ENCODE data around the gene MAP2. TPM values are rescaled to one million over a fixed set of nuclear protein-coding genes. Genes with fewer than 3 reads are reported as not detected.

The MAP2 gene
- total RNA-seq, 1 donor: 2.2 TPM

GRCh38 chr2:209553913-209554312 lies 130.1 kb downstream of the MAP2 start:
- no peak overlapping the region for H3K4me3 ChIP-seq (ENCODE audit: insufficient read depth, low read length)
- TF ChIP-seq, protein P1, sequence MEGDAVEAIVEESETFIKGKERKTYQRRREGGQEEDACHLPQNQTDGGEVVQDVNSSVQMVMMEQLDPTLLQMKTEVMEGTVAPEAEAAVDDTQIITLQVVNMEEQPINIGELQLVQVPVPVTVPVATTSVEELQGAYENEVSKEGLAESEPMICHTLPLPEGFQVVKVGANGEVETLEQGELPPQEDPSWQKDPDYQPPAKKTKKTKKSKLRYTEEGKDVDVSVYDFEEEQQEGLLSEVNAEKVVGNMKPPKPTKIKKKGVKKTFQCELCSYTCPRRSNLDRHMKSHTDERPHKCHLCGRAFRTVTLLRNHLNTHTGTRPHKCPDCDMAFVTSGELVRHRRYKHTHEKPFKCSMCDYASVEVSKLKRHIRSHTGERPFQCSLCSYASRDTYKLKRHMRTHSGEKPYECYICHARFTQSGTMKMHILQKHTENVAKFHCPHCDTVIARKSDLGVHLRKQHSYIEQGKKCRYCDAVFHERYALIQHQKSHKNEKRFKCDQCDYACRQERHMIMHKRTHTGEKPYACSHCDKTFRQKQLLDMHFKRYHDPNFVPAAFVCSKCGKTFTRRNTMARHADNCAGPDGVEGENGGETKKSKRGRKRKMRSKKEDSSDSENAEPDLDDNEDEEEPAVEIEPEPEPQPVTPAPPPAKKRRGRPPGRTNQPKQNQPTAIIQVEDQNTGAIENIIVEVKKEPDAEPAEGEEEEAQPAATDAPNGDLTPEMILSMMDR (IDR thresholded peaks at IDR 0.05; ENCODE audit: extremely low read depth, low read depth, low read length): no peak

DNA sequence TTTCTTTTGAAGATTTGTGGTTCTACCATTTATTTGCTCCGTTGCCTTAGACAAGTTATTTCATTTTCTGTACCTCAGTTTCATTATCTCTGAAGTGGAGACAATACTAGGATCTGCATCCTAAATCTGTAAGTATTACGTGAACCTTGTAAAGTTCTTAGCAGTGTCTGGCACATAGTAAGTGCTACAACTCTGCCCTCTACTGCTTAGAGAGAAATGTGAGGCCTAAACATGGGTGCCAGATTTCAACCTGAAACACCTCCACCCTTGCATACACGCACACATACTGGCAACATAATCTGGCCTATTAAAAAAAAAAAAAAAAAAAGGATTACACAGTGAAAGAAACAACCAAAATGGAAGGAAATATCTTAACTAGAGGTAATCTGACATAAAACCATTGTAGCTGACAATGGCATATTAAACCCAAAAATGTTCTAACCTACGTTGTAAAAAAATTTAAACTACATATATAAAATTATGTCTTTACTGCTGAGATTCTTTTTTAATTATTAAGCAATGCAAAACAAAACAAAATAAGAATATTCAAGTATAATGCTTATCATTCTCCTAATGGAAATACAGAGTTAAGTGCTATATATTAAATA lies 132.6 kb downstream of the MAP2 start:
- no peaks in the 10 kb centered on the region for H3K9me3 ChIP-seq (ENCODE audit: low read depth, low read length)
- TF ChIP-seq, protein P1 (IDR thresholded peaks at IDR 0.05; ENCODE audit: extremely low read depth, low read depth, low read length): peak; percentile 75
- H2AFZ ChIP-seq (ENCODE audit: low read length): no peak overlapping the region
- no peaks in the 10 kb centered on the region for H3K36me3 ChIP-seq (ENCODE audit: insufficient read depth, low read length)
- no peak overlapping the region for H3K4me2 ChIP-seq (ENCODE audit: insufficient read depth, low read length)
- H3K27ac ChIP-seq (ENCODE audit: low read depth, low read length): no peak overlapping the region
- no peaks in the 10 kb centered on the region for H4K20me1 ChIP-seq (ENCODE audit: insufficient read depth, low read length)
- DNase-seq (ENCODE audit: insufficient read length, low spot score, missing footprints): peak; percentile 48
- no peak overlapping the region for H3K4me3 ChIP-seq (ENCODE audit: insufficient read depth, low read length)
- H3K79me2 ChIP-seq (ENCODE audit: insufficient read depth, low read length): no peaks in the 10 kb centered on the region
- no peaks in the 10 kb centered on the region for H3K27me3 ChIP-seq (ENCODE audit: insufficient read depth, low read length)
- no peaks in the 10 kb centered on the region for H3K4me1 ChIP-seq (ENCODE audit: insufficient read depth, low read length)

More at GRCh38 chr2:209553913-209554312, 130.1 kb downstream of the MAP2 start:
- Histone ChIP-seq H3K9me3 (ENCODE audit: low read depth, low read length) (no peaks in the 10 kb centered on the region), H3K36me3 (ENCODE audit: insufficient read depth, low read length) (no peaks in the 10 kb centered on the region), H3K4me1 (ENCODE audit: insufficient read depth, low read length) (no peaks in the 10 kb centered on the region), H2AFZ (ENCODE audit: low read length) (peak overlapping the region; percentile 51), H3K4me2 (ENCODE audit: insufficient read depth, low read length) (no peak overlapping the region), H3K79me2 (ENCODE audit: insufficient read depth, low read length) (no peaks in the 10 kb centered on the region), H3K27ac (ENCODE audit: low read depth, low read length) (no peak overlapping the region), H3K27me3 (ENCODE audit: insufficient read depth, low read length) (no peaks in the 10 kb centered on the region), H4K20me1 (ENCODE audit: insufficient read depth, low read length) (no peaks in the 10 kb centered on the region)
- no peak for DNase-seq (ENCODE audit: insufficient read length, low spot score, missing footprints)

GRCh38 chr2:209560911-209561310 lies 137.1 kb downstream of the MAP2 start:
- H2AFZ ChIP-seq (ENCODE audit: low read length): no peak overlapping the region
- DNase-seq (ENCODE audit: insufficient read length, low spot score, missing footprints): no peak
- H3K27ac ChIP-seq (ENCODE audit: low read depth, low read length): no peak overlapping the region
- no peaks in the 10 kb centered on the region for H3K9me3 ChIP-seq (ENCODE audit: low read depth, low read length)
- H3K4me2 ChIP-seq (ENCODE audit: insufficient read depth, low read length): no peak overlapping the region
- H4K20me1 ChIP-seq (ENCODE audit: insufficient read depth, low read length): no peaks in the 10 kb centered on the region
- H3K27me3 ChIP-seq (ENCODE audit: insufficient read depth, low read length): no peaks in the 10 kb centered on the region
- H3K4me1 ChIP-seq (ENCODE audit: insufficient read depth, low read length): no peaks in the 10 kb centered on the region
- H3K36me3 ChIP-seq (ENCODE audit: insufficient read depth, low read length): no peaks in the 10 kb centered on the region
- no peak overlapping the region for H3K4me3 ChIP-seq (ENCODE audit: insufficient read depth, low read length)
- TF ChIP-seq, protein P1 (IDR thresholded peaks at IDR 0.05; ENCODE audit: extremely low read depth, low read depth, low read length): no peak
- H3K79me2 ChIP-seq (ENCODE audit: insufficient read depth, low read length): no peaks in the 10 kb centered on the region

DNA sequence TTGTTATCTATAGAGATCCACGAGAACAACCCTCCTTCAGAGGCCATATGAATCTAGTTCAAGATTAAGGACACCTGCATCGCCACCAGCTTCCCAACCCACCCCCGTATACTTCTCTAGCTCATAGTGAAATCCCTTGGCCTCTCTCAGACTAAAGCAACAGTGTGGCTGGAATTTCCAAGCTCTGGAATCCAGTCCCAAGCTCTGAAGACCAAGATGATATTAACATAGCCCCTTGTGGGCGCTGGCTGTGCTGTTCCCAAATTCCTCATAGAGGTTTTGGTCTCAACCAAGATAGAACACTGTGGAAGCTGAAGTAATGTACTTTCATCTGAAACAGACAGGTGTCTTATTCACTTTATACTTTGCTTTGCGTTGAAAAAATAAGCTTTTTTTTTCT lies 139.6 kb downstream of the MAP2 start:
- H3K27me3 ChIP-seq (ENCODE audit: insufficient read depth, low read length): no peaks in the 10 kb centered on the region
- no peaks in the 10 kb centered on the region for H3K36me3 ChIP-seq (ENCODE audit: insufficient read depth, low read length)
- TF ChIP-seq, protein P1 (IDR thresholded peaks at IDR 0.05; ENCODE audit: extremely low read depth, low read depth, low read length): no peak
- no peak overlapping the region for H2AFZ ChIP-seq (ENCODE audit: low read length)
- H3K9me3 ChIP-seq (ENCODE audit: low read depth, low read length): no peaks in the 10 kb centered on the region
- no peaks in the 10 kb centered on the region for H3K79me2 ChIP-seq (ENCODE audit: insufficient read depth, low read length)
- H4K20me1 ChIP-seq (ENCODE audit: insufficient read depth, low read length): no peaks in the 10 kb centered on the region
- H3K4me1 ChIP-seq (ENCODE audit: insufficient read depth, low read length): no peaks in the 10 kb centered on the region
- H3K4me3 ChIP-seq (ENCODE audit: insufficient read depth, low read length): no peak overlapping the region
- no peak overlapping the region for H3K27ac ChIP-seq (ENCODE audit: low read depth, low read length)
- DNase-seq (ENCODE audit: insufficient read length, low spot score, missing footprints): no peak
- H3K4me2 ChIP-seq (ENCODE audit: insufficient read depth, low read length): no peak overlapping the region
